HEK293T (cell line): Measurements from ENCODE around the gene MBD3L4.

ENCODE experiments used
- CTCF ChIA-PET: fragments of 350-600 bp; formaldehyde crosslinking; extraction: SDS; loops from one replicate; lab custom pipeline; 2021; ENCODE audit warnings: antibody characterized with exemption, inconsistent platforms; lab: Yijun Ruan, JAX
- POLR2A ChIA-PET: fragments of 350-600 bp; formaldehyde crosslinking; extraction: SDS; loops from one replicate; lab custom pipeline; 2020; ENCODE audit warnings: antibody characterized with exemption, inconsistent platforms; lab: Yijun Ruan, JAX
- DNase-seq: peaks from one replicate; pipeline ENCODE4 v3.0.0; 2012; ENCODE audit warnings: mixed read lengths; ENCODE audit errors: extremely low spot score
- ARNT ChIP-seq: fragments of 450-650 bp; IDR thresholded peaks from 2 replicates; pipeline ENCODE4 v1.6.1; 2017; ENCODE audit warnings: mild to moderate bottlenecking
- BHLHE40 ChIP-seq: fragments of 450-650 bp; IDR thresholded peaks from 2 replicates; pipeline ENCODE4 v1.6.1; 2016; ENCODE audit warnings: mild to moderate bottlenecking, moderate library complexity, borderline replicate concordance
- CTBP1 ChIP-seq: fragments of 450-650 bp; IDR thresholded peaks from 2 replicates; pipeline ENCODE4 v1.6.1; 2016; ENCODE audit warnings: borderline replicate concordance
- ELF4 ChIP-seq: fragments of 450-650 bp; IDR thresholded peaks from 2 replicates; pipeline ENCODE4 v1.6.1; 2017; ENCODE audit warnings: antibody characterized with exemption
- FOXA1 ChIP-seq: fragments of 450-650 bp; IDR thresholded peaks from 2 replicates; pipeline ENCODE4 v1.6.1; 2016; ENCODE audit warnings: mild to moderate bottlenecking
- FOXK2 ChIP-seq: fragments of 450-650 bp; IDR thresholded peaks from 2 replicates; pipeline ENCODE4 v1.6.1; 2016; ENCODE audit warnings: mild to moderate bottlenecking
- FOXM1 ChIP-seq: fragments of 450-650 bp; IDR thresholded peaks from 2 replicates; pipeline ENCODE4 v1.6.1; 2017; ENCODE audit warnings: mild to moderate bottlenecking, borderline replicate concordance
- HDGF ChIP-seq: fragments of 450-650 bp; IDR thresholded peaks from 2 replicates; pipeline ENCODE4 v1.6.1; 2017; ENCODE audit warnings: antibody characterized with exemption, borderline replicate concordance
- L3MBTL2 ChIP-seq: fragments of 450-650 bp; conservative IDR thresholded peaks from 2 replicates; pipeline ENCODE4 v1.6.1; 2016; ENCODE audit warnings: mild to moderate bottlenecking
- LEF1 ChIP-seq: fragments of 450-650 bp; IDR thresholded peaks from 2 replicates; pipeline ENCODE4 v1.6.1; 2017; ENCODE audit warnings: mild to moderate bottlenecking, borderline replicate concordance
- NFRKB ChIP-seq: fragments of 450-650 bp; IDR thresholded peaks from 2 replicates; pipeline ENCODE4 v1.6.1; 2016; ENCODE audit warnings: mild to moderate bottlenecking, moderate library complexity
- SP1 ChIP-seq: fragments of 450-650 bp; IDR thresholded peaks from 2 replicates; pipeline ENCODE4 v1.6.1; 2017
- SUZ12 ChIP-seq: fragments of 450-650 bp; IDR thresholded peaks from 2 replicates; pipeline ENCODE4 v1.6.1; 2016; ENCODE audit warnings: mild to moderate bottlenecking
- TARDBP ChIP-seq: fragments of 450-650 bp; IDR thresholded peaks from 2 replicates; pipeline ENCODE4 v1.6.1; 2016
- ZNF384 ChIP-seq: fragments of 450-650 bp; IDR thresholded peaks from 2 replicates; pipeline ENCODE4 v1.6.1; 2016
- TF ChIP-seq, protein P1 (sequence below): fragments of 450-650 bp; IDR thresholded peaks from 2 replicates; pipeline ENCODE4 v1.6.1; 2016

The MBD3L4 gene

DNA sequence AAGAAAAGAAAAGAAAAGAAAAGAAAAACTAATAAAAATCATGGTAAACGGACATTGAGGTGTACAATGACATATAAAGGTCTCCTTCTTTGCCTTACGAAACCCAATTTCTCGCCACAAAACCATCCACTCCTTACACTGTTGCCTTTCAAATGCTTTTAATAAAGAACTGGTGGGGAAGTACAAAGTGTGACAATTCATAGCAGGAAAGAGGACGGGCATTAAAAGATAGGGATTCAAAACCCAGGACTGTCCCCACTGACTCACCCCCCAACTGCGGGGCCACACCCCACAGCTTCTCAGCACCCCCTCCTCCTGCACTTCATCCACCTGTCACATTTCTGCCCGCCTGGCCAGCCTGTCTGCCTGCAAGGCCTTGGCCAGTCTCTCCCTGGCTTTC lies 21.2 kb downstream of the MBD3L4 start:
- ChIA-PET POLR2A (no interaction called here), CTCF (no interaction called here)
- no peak for DNase-seq
- TF ChIP-seq TARDBP = no peak
- no peak for TF ChIP-seq FOXA1
- TF ChIP-seq BHLHE40 = no peak
- no peak for TF ChIP-seq ELF4
- no peak for TF ChIP-seq ZNF384
- no peak for TF ChIP-seq FOXM1
- TF ChIP-seq, protein P1, sequence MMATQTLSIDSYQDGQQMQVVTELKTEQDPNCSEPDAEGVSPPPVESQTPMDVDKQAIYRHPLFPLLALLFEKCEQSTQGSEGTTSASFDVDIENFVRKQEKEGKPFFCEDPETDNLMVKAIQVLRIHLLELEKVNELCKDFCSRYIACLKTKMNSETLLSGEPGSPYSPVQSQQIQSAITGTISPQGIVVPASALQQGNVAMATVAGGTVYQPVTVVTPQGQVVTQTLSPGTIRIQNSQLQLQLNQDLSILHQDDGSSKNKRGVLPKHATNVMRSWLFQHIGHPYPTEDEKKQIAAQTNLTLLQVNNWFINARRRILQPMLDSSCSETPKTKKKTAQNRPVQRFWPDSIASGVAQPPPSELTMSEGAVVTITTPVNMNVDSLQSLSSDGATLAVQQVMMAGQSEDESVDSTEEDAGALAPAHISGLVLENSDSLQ = no peak
- no peak for TF ChIP-seq CTBP1
- no peak for TF ChIP-seq ARNT
- TF ChIP-seq SUZ12 = no peak
- no peak for TF ChIP-seq HDGF
- no peak for TF ChIP-seq LEF1
- no peak for TF ChIP-seq NFRKB
- TF ChIP-seq L3MBTL2 = no peak
- no peak for TF ChIP-seq FOXK2
- no peak for TF ChIP-seq SP1

DNA sequence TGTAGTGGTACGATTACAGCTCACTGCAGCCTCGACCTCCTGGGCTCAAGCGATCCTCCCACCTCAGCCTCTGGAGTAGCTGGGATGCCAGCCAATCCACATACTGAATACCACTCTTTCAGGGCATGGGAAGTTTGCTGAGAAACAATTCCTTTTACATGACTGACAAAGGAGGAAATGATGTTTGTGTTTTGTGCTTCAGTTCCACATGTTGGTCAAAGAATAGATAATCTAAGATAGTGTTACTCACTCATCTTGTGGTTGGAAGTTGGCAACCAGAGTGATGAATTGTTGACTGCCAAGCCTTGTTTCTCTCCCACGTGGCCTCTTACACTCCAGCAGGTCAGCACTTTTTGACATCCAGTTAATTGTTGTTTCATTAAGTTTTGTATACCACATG lies 26.3 kb downstream of the MBD3L4 start:
- DNase-seq = no peak
- POLR2A ChIA-PET = no interaction called here

DNA sequence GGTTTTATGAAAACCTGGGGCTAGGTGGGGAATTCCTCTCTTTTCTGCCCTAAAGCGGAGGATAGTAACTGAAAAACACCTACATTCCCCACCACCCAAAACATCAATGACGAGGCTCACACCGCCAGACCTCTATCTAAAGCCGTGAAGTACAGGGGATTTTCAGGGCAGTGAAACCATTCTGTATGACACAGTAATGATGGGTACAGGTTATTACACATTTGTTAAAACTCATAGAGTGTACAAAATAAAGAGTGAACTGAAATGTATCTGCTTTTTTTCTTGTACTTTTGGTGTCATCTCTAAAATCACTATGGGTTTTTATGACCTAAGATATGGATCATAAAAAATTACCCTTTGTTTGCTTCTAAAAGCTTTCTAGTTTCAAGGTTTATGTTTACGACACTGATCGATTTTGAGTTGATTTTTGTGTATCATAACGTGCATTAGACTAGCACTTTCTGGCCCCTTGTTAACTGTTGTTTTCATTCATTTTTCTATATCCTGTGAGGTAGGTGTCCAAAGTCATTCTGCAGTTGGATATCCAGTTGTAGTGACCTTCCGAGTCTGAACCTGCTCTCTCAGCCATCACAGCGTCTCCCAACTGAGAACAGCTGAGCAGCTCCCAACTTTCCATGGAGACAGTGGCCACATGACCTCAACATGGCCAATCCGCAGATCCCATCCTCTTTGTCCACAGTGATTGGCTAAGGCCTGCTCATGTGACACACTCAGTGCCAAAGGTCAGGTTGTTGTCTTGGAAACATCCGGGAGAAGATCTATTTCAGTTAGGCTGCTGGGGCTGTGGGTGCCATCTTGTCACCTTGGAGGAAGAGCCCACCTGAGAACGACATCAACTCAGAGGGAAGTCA lies 29.0 kb downstream of the MBD3L4 start:
- CTCF ChIA-PET = no interaction called here
- POLR2A ChIA-PET = no interaction called here
- TF ChIP-seq NFRKB (no peak), TARDBP (no peak), FOXK2 (no peak), FOXA1 (no peak), ARNT (no peak), CTBP1 (no peak), FOXM1 (no peak), SUZ12 (no peak), ZNF384 (no peak), SP1 (no peak), LEF1 (no peak), HDGF (no peak), L3MBTL2 (no peak), ELF4 (no peak), BHLHE40 (no peak)
- TF ChIP-seq, protein P1 = no peak
- DNase-seq = no peak

More for the DNA sequence above, 26.3 kb downstream of the MBD3L4 start:
- CTCF ChIA-PET = no interaction called here
- TF ChIP-seq SUZ12 (no peak), NFRKB (no peak), FOXA1 (no peak), FOXK2 (no peak), CTBP1 (no peak), BHLHE40 (no peak), L3MBTL2 (no peak), ARNT (no peak), ZNF384 (no peak), SP1 (no peak), LEF1 (no peak), ELF4 (no peak), HDGF (no peak), FOXM1 (no peak), TARDBP (no peak)
- TF ChIP-seq, protein P1 = no peak

- no peak for DNase-seq
- TF ChIP-seq HDGF (no peak), FOXK2 (no peak), TARDBP (no peak), LEF1 (no peak), BHLHE40 (no peak), CTBP1 (no peak), FOXA1 (no peak), ZNF384 (no peak), FOXM1 (no peak), SP1 (no peak), ARNT (no peak), L3MBTL2 (no peak), SUZ12 (no peak), NFRKB (no peak), ELF4 (no peak)
- TF ChIP-seq, protein P1 = no peak
- ChIA-PET CTCF (no interaction called here), POLR2A (no interaction called here)
These were observed 32.1 kb downstream of the MBD3L4 start for GRCh38 chr19:7007859-7008258.

GRCh38 chr19:7006135-7006704 lies 33.8 kb downstream of the MBD3L4 start:
- no peak for DNase-seq
- ChIA-PET CTCF (no interaction called here), POLR2A (no interaction called here)
- TF ChIP-seq, protein P1 = no peak
- TF ChIP-seq BHLHE40 = no peak
- TF ChIP-seq CTBP1 = no peak
- TF ChIP-seq SUZ12 = no peak
- TF ChIP-seq L3MBTL2 = no peak
- no peak for TF ChIP-seq TARDBP
- TF ChIP-seq FOXA1 = no peak
- no peak for TF ChIP-seq LEF1
- no peak for TF ChIP-seq FOXK2
- no peak for TF ChIP-seq SP1
- no peak for TF ChIP-seq HDGF
- no peak for TF ChIP-seq ARNT
